OCI-LY1 (cell line): Measurements from ENCODE around the gene C21orf91.

Experiments used
- H2AFZ ChIP-seq: fragments of 200-600 bp; sonication (generic), shearing (Covaris generic); 2 replicates; pipeline ENCODE4 v1.6.0; 2014; ENCODE audit warnings: antibody characterized with exemption, mild to moderate bottlenecking, low read length
- H3F3A ChIP-seq: fragments of 200-600 bp; sonication (generic), shearing (Covaris generic); 2 replicates; pipeline ENCODE4 v1.6.0; 2014; ENCODE audit warnings: mild to moderate bottlenecking, antibody characterized with exemption, low read length, moderate library complexity; ENCODE audit not compliant: insufficient read depth
- H3K27ac ChIP-seq: fragments of 200-600 bp; sonication (generic); 2 replicates; pipeline ENCODE4 v1.5.1; 2014; ENCODE audit warnings: low read length, mixed run types, mild to moderate bottlenecking, low read depth; ENCODE audit not compliant: poor library complexity, severe bottlenecking
- H3K27me3 ChIP-seq: fragments of 200-600 bp; sonication (generic); 2 replicates; pipeline ENCODE4 v1.6.0; 2014; ENCODE audit warnings: antibody characterized with exemption, mild to moderate bottlenecking, low read length, moderate library complexity; ENCODE audit not compliant: insufficient read depth
- H3K36me3 ChIP-seq: fragments of 200-600 bp; sonication (generic); 2 replicates; pipeline ENCODE4 v1.6.1; 2014; ENCODE audit warnings: mild to moderate bottlenecking, antibody characterized with exemption, low read length, moderate library complexity, mixed read lengths; ENCODE audit not compliant: insufficient read depth
- H3K4me1 ChIP-seq: fragments of 200-600 bp; sonication (generic); 2 replicates; pipeline ENCODE4 v1.5.1; 2014; ENCODE audit warnings: mild to moderate bottlenecking, low read length, moderate library complexity; ENCODE audit not compliant: insufficient read depth, severe bottlenecking
- H3K4me2 ChIP-seq: fragments of 200-600 bp; sonication (generic), shearing (Covaris generic); 2 replicates; pipeline ENCODE4 v1.6.1; 2014; ENCODE audit warnings: low read length
- H3K4me3 ChIP-seq: fragments of 200-600 bp; sonication (generic); 2 replicates; pipeline ENCODE4 v1.5.1; 2014; ENCODE audit warnings: low read length, low read depth, mild to moderate bottlenecking, mixed read lengths; ENCODE audit not compliant: poor library complexity, severe bottlenecking
- H3K79me2 ChIP-seq: fragments of 200-600 bp; shearing (Covaris generic); 2 replicates; pipeline ENCODE4 v1.6.1; 2016; ENCODE audit warnings: mixed run types, low read length, mixed read lengths; ENCODE audit not compliant: insufficient read depth
- H3K9ac ChIP-seq: fragments of 200-600 bp; sonication (generic), shearing (Covaris generic); 2 replicates; pipeline ENCODE4 v1.6.1; 2014; ENCODE audit warnings: mild to moderate bottlenecking, low read length, mixed read lengths
- H3K9me2 ChIP-seq: fragments of 200-600 bp; sonication (generic), shearing (Covaris generic); 2 replicates; pipeline ENCODE4 v1.6.1; 2014; ENCODE audit warnings: low read depth, mild to moderate bottlenecking, low read length, mixed read lengths
- H3K9me3 ChIP-seq: fragments of 200-600 bp; shearing (Covaris generic); 2 replicates; pipeline ENCODE4 v1.6.1; 2014; ENCODE audit warnings: low read length, mixed read lengths
- H4K20me1 ChIP-seq: fragments of 200-600 bp; sonication (generic), shearing (Covaris generic); 2 replicates; pipeline ENCODE4 v1.6.0; 2016; ENCODE audit warnings: mild to moderate bottlenecking, low read length; ENCODE audit not compliant: insufficient read depth
- EZH2 ChIP-seq: fragments of 200-600 bp; sonication (generic), shearing (Covaris generic); IDR thresholded peaks from 2 replicates; pipeline ENCODE4 v1.8.0; 2017; ENCODE audit warnings: borderline replicate concordance, mixed run types, mild to moderate bottlenecking, antibody characterized with exemption, low read length, moderate library complexity, mixed read lengths
- TF ChIP-seq, protein P1 (sequence below): fragments of 200-600 bp; sonication (generic), shearing (Covaris generic); IDR thresholded peaks from 2 replicates; pipeline ENCODE4 v1.5.1; 2017; ENCODE audit warnings: mild to moderate bottlenecking, antibody characterized with exemption, low read length, moderate library complexity, mixed read lengths

C21orf91 gene

DNA sequence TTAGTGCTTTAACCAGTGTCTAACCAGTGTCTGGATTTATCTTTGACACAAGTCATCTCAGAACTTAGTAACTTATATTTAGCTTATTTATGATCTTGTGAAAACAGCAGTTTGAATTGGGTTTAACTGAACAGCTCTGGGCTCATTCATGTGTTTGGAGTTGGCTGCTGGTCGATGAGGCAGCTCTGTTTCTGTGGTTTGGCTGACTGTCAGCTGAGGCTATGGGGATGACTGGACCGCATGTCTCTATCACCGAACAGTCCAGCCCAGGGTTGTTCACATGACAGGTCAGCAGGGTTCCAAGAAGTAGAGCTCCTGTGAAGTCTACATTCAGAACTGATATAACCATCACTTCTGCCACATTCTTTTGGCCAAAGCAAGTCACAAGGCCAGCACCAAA lies 29.1 kb upstream of the C21orf91 start:
- H3K27ac ChIP-seq, result no peak overlapping the region
- no peak overlapping the region for H3K9ac ChIP-seq
- no peak overlapping the region for H2AFZ ChIP-seq
- no peaks in the 10 kb centered on the region for H3K4me1 ChIP-seq
- no peaks in the 10 kb centered on the region for H3K9me3 ChIP-seq
- peaks cover 4% of the 10 kb centered on the region; the same call in 1 of the 2 replicates for H3K27me3 ChIP-seq
- H4K20me1 ChIP-seq, result no peaks in the 10 kb centered on the region
- H3K4me3 ChIP-seq, result no peak overlapping the region
- no peaks in the 10 kb centered on the region for H3K79me2 ChIP-seq
- no peak overlapping the region for H3K4me2 ChIP-seq
- TF ChIP-seq, protein P1, sequence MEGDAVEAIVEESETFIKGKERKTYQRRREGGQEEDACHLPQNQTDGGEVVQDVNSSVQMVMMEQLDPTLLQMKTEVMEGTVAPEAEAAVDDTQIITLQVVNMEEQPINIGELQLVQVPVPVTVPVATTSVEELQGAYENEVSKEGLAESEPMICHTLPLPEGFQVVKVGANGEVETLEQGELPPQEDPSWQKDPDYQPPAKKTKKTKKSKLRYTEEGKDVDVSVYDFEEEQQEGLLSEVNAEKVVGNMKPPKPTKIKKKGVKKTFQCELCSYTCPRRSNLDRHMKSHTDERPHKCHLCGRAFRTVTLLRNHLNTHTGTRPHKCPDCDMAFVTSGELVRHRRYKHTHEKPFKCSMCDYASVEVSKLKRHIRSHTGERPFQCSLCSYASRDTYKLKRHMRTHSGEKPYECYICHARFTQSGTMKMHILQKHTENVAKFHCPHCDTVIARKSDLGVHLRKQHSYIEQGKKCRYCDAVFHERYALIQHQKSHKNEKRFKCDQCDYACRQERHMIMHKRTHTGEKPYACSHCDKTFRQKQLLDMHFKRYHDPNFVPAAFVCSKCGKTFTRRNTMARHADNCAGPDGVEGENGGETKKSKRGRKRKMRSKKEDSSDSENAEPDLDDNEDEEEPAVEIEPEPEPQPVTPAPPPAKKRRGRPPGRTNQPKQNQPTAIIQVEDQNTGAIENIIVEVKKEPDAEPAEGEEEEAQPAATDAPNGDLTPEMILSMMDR, result no peak
- no peak for TF ChIP-seq EZH2
- H3F3A ChIP-seq, result no peaks in the 10 kb centered on the region
- no peaks in the 10 kb centered on the region for H3K9me2 ChIP-seq
- no peaks in the 10 kb centered on the region for H3K36me3 ChIP-seq

- Histone ChIP-seq H3K4me3 (no peak overlapping the region), H3K9me2 (no peaks in the 10 kb centered on the region), H3K9ac (no peak overlapping the region), H3K4me1 (no peaks in the 10 kb centered on the region), H3K27ac (no peak overlapping the region), H2AFZ (no peak overlapping the region), H3F3A (no peaks in the 10 kb centered on the region), H3K79me2 (no peaks in the 10 kb centered on the region), H3K4me2 (no peak overlapping the region), H3K27me3 (no peaks in the 10 kb centered on the region), H4K20me1 (no peaks in the 10 kb centered on the region), H3K36me3 (no peaks in the 10 kb centered on the region), H3K9me3 (no peaks in the 10 kb centered on the region)
- TF ChIP-seq EZH2, result no peak
- TF ChIP-seq, protein P1, result no peak
These were observed 21.9 kb upstream of the C21orf91 start for GRCh38 chr21:17841103-17841502.

DNA sequence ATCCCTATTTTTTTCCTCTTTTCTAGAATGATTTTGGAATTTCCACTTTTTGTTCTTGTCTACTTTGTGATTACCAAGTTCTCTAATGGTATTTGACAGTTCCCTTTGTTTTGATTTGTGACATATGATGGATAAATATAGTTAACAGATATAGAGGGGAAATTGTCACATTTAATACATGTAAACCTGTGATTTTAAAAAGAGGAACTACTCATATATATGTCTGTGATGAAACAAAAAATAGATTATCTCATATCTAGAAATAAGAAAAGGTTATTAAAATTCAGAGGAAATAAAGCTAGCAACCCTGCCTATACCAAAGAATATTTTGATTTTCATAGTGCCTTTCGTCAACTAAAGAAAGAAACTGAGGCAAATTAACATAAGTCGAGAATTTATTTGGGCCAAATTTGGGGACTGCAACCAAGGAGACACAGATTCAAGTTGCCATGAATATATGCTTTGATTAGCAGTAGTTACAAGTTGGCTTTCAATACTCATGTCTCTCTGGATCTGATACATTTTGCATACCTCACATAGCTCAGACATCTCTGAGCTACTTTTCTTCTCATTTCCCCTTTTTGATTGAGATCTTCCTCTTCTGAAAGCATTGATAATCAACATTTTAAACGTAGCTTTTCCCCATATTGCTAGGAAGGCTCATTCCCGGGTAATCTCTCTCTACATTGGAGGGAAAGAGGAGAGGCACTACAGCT lies 15.6 kb upstream of the C21orf91 start:
- Histone ChIP-seq H3K27me3 (no peaks in the 10 kb centered on the region), H3K9ac (no peak overlapping the region), H3K4me3 (no peak overlapping the region), H4K20me1 (no peaks in the 10 kb centered on the region), H3K79me2 (no peaks in the 10 kb centered on the region), H3K4me1 (no peaks in the 10 kb centered on the region), H3K9me2 (no peaks in the 10 kb centered on the region), H2AFZ (no peak overlapping the region), H3K4me2 (no peak overlapping the region), H3K9me3 (no peaks in the 10 kb centered on the region), H3K27ac (no peak overlapping the region), H3F3A (no peaks in the 10 kb centered on the region), H3K36me3 (no peaks in the 10 kb centered on the region)
- no peak for TF ChIP-seq EZH2
- TF ChIP-seq, protein P1, result no peak
